Neural progenitor cell (in vitro differentiated cells): ENCODE measurements around the gene ZNF674. TPM values are rescaled to one million over a fixed set of nuclear protein-coding genes. Genes with fewer than 3 reads are reported as not detected.
"Not testable (repeated sequence)": the region's sequence is repeated elsewhere in the genome, so short reads cannot be mapped to it uniquely, and the experiment has no call there.

Experiments
- DNase-seq: peaks from one replicate; pipeline ENCODE4 v3.0.0-alpha.2; 2016; ENCODE audit warnings: low spot score
- H2AFZ ChIP-seq: fragments of 200-600 bp; sonication (generic); replicated peaks from 2 replicates; pipeline ENCODE4 v1.6.1; 2016; ENCODE audit warnings: antibody characterized with exemption
- H3F3A ChIP-seq: fragments of 200-600 bp; sonication (generic); 2 replicates; pipeline ENCODE4 v1.6.1; 2016; ENCODE audit warnings: antibody characterized with exemption, low read depth
- H3K27ac ChIP-seq: fragments of 200-600 bp; sonication (generic); 2 replicates; pipeline ENCODE4 v1.5.1; 2016; ENCODE audit warnings: mild to moderate bottlenecking
- H3K27me3 ChIP-seq: fragments of 200-600 bp; sonication (generic); 2 replicates; pipeline ENCODE4 v1.6.1; 2016; ENCODE audit warnings: mild to moderate bottlenecking, moderate library complexity
- H3K36me3 ChIP-seq: fragments of 200-600 bp; sonication (generic); 2 replicates; pipeline ENCODE4 v1.5.1; 2016
- H3K4me1 ChIP-seq: fragments of 200-600 bp; sonication (generic); 2 replicates; pipeline ENCODE4 v1.6.1; 2016; ENCODE audit warnings: mixed run types
- H3K4me2 ChIP-seq: fragments of 200-600 bp; sonication (generic); 2 replicates; pipeline ENCODE4 v1.6.1; 2016
- H3K4me3 ChIP-seq: fragments of 200-600 bp; sonication (generic); 2 replicates; pipeline ENCODE4 v1.5.1; 2016
- H3K79me2 ChIP-seq: fragments of 200-600 bp; sonication (generic); 2 replicates; pipeline ENCODE4 v1.6.1; 2016; ENCODE audit warnings: low read depth
- H3K9ac ChIP-seq: fragments of 200-600 bp; sonication (generic); 2 replicates; pipeline ENCODE4 v1.6.1; 2016
- H3K9me3 ChIP-seq: fragments of 200-600 bp; sonication (generic); 2 replicates; pipeline ENCODE4 v1.5.1; 2016; ENCODE audit warnings: low read depth
- H4K20me1 ChIP-seq: fragments of 200-600 bp; sonication (generic); 2 replicates; pipeline ENCODE4 v1.6.1; 2016; ENCODE audit warnings: low read depth
- H3K27ac Mint-ChIP-seq: 3 replicates; pipeline ENCODE4 v1.8.0; 2021; ENCODE audit warnings: mixed read lengths
- H3K27me3 Mint-ChIP-seq: 2 replicates; pipeline ENCODE4 v1.8.0; 2022; ENCODE audit warnings: low read depth, mild to moderate bottlenecking, inconsistent platforms, moderate library complexity, mixed read lengths; ENCODE audit not compliant: insufficient read depth
- H3K36me3 Mint-ChIP-seq: 3 replicates; pipeline ENCODE4 v1.8.0; 2021; ENCODE audit warnings: mixed read lengths
- H3K4me1 Mint-ChIP-seq: 3 replicates; pipeline ENCODE4 v1.8.0; 2021; ENCODE audit warnings: mixed read lengths
- H3K4me3 Mint-ChIP-seq: 3 replicates; pipeline ENCODE4 v1.8.0; 2021; ENCODE audit warnings: mild to moderate bottlenecking, moderate library complexity, mixed read lengths
- H3K9me3 Mint-ChIP-seq: 3 replicates; pipeline ENCODE4 v1.8.0; 2020; ENCODE audit warnings: mixed read lengths
- CTCF ChIP-seq: fragments of 200-600 bp; sonication (generic); IDR thresholded peaks from 2 replicates; pipeline ENCODE4 v1.5.1; 2017; ENCODE audit warnings: antibody characterized with exemption, mild to moderate bottlenecking
- EZH2 ChIP-seq: fragments of 200-600 bp; sonication (generic); IDR thresholded peaks from 2 replicates; pipeline ENCODE4 v1.6.1; 2017; ENCODE audit warnings: antibody characterized with exemption, mild to moderate bottlenecking, moderate library complexity
- EZH2phosphoT487 ChIP-seq: fragments of 200-600 bp; sonication (generic); IDR thresholded peaks from 2 replicates; pipeline ENCODE4 v1.6.1; 2017; ENCODE audit warnings: antibody characterized with exemption
- total RNA-seq: library from RNA; depleted of rRNA; stranded (reverse); fragments of >200 nt; gene quantifications from 2 replicates; pipeline ENCODE4 v1.2.3, GENCODE V29; 2015; ENCODE audit warnings: low replicate concordance

ZNF674 gene
- total RNA-seq, 1 donor from 2014 or later: 3.9 TPM

- no peak overlapping the region for H3K27ac ChIP-seq
- DNase-seq: no peak
- H3K4me1 ChIP-seq: no peaks in the 10 kb centered on the region
- H3K9me3 ChIP-seq: peaks cover 3% of the 10 kb centered on the region
- no peaks in the 10 kb centered on the region for H4K20me1 ChIP-seq
- H3K36me3 Mint-ChIP-seq: peaks cover 15% of the 10 kb centered on the region
- H3K4me3 ChIP-seq: no peak overlapping the region
- H3K4me1 Mint-ChIP-seq: no peaks in the 10 kb centered on the region
- H3F3A ChIP-seq: no peaks in the 10 kb centered on the region
- H3K27me3 Mint-ChIP-seq: no peaks in the 10 kb centered on the region
- no peaks in the 10 kb centered on the region for H3K79me2 ChIP-seq
- no peaks in the 10 kb centered on the region for H3K27me3 ChIP-seq
- no peak overlapping the region for H2AFZ ChIP-seq
- no peak overlapping the region for H3K9ac ChIP-seq
- peaks cover 6% of the 10 kb centered on the region for H3K9me3 Mint-ChIP-seq
- no peak for TF ChIP-seq EZH2phosphoT487
- no peak for TF ChIP-seq CTCF
- TF ChIP-seq EZH2: no peak
- H3K4me2 ChIP-seq: no peak overlapping the region
- peaks cover 5% of the 10 kb centered on the region for H3K36me3 ChIP-seq
- H3K27ac Mint-ChIP-seq: no peak overlapping the region
- no peak overlapping the region for H3K4me3 Mint-ChIP-seq
Measured at GRCh38 chrX:46465203-46465602, 80.0 kb downstream of the ZNF674 start.

GRCh38 chrX:46463682-46464081 lies 81.5 kb downstream of the ZNF674 start:
- Histone ChIP-seq H3F3A (no peaks in the 10 kb centered on the region), H3K79me2 (no peaks in the 10 kb centered on the region), H3K4me2 (no peak overlapping the region), H3K36me3 (peaks cover 5% of the 10 kb centered on the region), H3K9me3 (peaks cover 3% of the 10 kb centered on the region), H3K27me3 (no peaks in the 10 kb centered on the region), H3K27ac (no peak overlapping the region), H4K20me1 (no peaks in the 10 kb centered on the region), H3K4me1 (no peaks in the 10 kb centered on the region), H3K9ac (no peak overlapping the region), H2AFZ (no peak overlapping the region), H3K4me3 (no peak overlapping the region)
- Mint-ChIP-seq H3K4me1 (no peaks in the 10 kb centered on the region), H3K27ac (no peak overlapping the region), H3K9me3 (peaks cover 6% of the 10 kb centered on the region), H3K27me3 (no peaks in the 10 kb centered on the region), H3K4me3 (no peak overlapping the region), H3K36me3 (peaks cover 7% of the 10 kb centered on the region)
- TF ChIP-seq EZH2: no peak
- no peak for TF ChIP-seq EZH2phosphoT487
- no peak for TF ChIP-seq CTCF
- no peak for DNase-seq

GRCh38 chrX:46461660-46462191 lies 83.5 kb downstream of the ZNF674 start:
- TF ChIP-seq EZH2phosphoT487: no peak
- Histone ChIP-seq H3K36me3 (no peaks in the 10 kb centered on the region), H3F3A (no peaks in the 10 kb centered on the region), H3K9me3 (no peaks in the 10 kb centered on the region), H4K20me1 (no peaks in the 10 kb centered on the region), H3K27me3 (no peaks in the 10 kb centered on the region), H3K79me2 (no peaks in the 10 kb centered on the region), H3K4me2 (no peak overlapping the region), H2AFZ (no peak overlapping the region), H3K4me3 (no peak overlapping the region), H3K9ac (no peak overlapping the region), H3K4me1 (no peaks in the 10 kb centered on the region), H3K27ac (no peak overlapping the region)
- Mint-ChIP-seq H3K27me3 (no peaks in the 10 kb centered on the region), H3K9me3 (peaks cover 2% of the 10 kb centered on the region), H3K36me3 (peaks cover 2% of the 10 kb centered on the region), H3K4me1 (no peaks in the 10 kb centered on the region), H3K4me3 (no peak overlapping the region), H3K27ac (no peak overlapping the region)
- no peak for DNase-seq

GRCh38 chrX:46460801-46461659 lies 84.2 kb downstream of the ZNF674 start:
- not testable (repeated sequence) for H2AFZ ChIP-seq, H3K27ac ChIP-seq, H3K27me3 Mint-ChIP-seq, H3K9ac ChIP-seq, H3K4me1 ChIP-seq, H3K4me1 Mint-ChIP-seq, H3K9me3 ChIP-seq, H3K4me3 Mint-ChIP-seq, DNase-seq, H3K4me3 ChIP-seq, H3K36me3 Mint-ChIP-seq, H3K79me2 ChIP-seq, H3K27me3 ChIP-seq, H3F3A ChIP-seq, H4K20me1 ChIP-seq, H3K36me3 ChIP-seq, H3K9me3 Mint-ChIP-seq, H3K27ac Mint-ChIP-seq, H3K4me2 ChIP-seq
